ENCODE measurements around the gene PHIP.

DNA sequence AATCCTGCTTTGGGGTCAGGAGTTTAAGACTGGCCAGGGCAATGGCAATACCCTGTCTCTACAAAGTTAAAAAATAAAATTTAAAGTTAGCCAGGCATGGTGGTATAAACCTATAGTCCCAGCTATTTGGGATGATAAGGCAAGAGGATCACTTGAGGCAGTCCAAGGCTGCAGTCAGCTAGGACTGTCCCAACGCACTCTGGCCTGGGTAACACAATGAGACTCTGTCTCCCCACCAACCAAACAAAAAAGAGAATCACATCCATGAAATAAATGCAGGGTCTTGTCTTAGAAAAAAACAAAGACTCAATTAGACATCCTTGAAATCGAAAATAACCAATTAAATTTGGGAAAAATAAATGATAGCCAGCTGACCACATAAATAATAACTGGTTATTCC is 88.9 kb downstream of the PHIP start:
- TF ChIP-seq, protein P1, sequence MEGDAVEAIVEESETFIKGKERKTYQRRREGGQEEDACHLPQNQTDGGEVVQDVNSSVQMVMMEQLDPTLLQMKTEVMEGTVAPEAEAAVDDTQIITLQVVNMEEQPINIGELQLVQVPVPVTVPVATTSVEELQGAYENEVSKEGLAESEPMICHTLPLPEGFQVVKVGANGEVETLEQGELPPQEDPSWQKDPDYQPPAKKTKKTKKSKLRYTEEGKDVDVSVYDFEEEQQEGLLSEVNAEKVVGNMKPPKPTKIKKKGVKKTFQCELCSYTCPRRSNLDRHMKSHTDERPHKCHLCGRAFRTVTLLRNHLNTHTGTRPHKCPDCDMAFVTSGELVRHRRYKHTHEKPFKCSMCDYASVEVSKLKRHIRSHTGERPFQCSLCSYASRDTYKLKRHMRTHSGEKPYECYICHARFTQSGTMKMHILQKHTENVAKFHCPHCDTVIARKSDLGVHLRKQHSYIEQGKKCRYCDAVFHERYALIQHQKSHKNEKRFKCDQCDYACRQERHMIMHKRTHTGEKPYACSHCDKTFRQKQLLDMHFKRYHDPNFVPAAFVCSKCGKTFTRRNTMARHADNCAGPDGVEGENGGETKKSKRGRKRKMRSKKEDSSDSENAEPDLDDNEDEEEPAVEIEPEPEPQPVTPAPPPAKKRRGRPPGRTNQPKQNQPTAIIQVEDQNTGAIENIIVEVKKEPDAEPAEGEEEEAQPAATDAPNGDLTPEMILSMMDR (IDR thresholded peaks at IDR 0.05): no peak
- TF ChIP-seq POLR2A (IDR thresholded peaks at IDR 0.05): no peak

All from body of pancreas (tissue), 4 donors.